IPS-18c (cell line): Measurements from ENCODE around the gene TNFRSF1B.

Experiments used
- H3K4me3 ChIP-seq: 2 replicates; pipeline ENCODE4 v1.7.0; 2013; ENCODE audit warnings: low read depth, mild to moderate bottlenecking, low read length, moderate library complexity; ENCODE audit not compliant: insufficient read depth
- H3K9me3 ChIP-seq: one replicate; pipeline ENCODE4 v1.6.1; 2013; ENCODE audit warnings: mild to moderate bottlenecking, low read length, moderate library complexity; ENCODE audit not compliant: control insufficient read depth, insufficient read depth

Gene TNFRSF1B

DNA sequence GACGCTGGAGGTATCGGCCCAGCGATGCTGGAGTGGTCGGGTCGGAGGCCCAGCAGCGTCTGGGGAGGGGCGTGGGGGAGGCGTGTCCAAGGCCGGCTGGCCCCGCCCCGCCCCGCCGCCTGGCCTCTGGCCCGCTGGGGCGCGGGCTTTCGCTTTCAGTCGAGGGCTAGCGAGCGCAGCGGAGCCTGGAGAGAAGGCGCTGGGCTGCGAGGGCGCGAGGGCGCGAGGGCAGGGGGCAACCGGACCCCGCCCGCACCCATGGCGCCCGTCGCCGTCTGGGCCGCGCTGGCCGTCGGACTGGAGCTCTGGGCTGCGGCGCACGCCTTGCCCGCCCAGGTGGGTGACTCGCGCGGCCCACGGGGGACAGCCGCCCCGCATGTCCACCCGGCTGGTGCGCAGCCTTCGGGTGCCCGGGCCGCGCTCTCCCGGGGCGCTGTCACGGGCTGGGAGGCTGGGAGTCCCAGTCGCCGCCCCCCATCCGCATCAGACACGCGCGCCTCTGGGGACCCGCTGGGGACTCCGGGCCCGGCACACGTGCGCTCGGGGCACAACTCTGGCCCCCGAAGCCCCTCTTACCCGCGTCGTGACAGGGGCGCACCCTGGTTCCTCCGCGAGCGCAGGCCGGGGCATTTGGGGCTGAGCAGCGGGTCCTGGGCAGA is at the start of gene TNFRSF1B:
Gene TNFRSF1B (plus strand): TSS at position 158 of the 659 bp plus-strand sequence. CDS start 101 bp downstream, at position 259.
- H3K4me3 ChIP-seq, result peak within 1 kb of the TSS; percentile 40
- peaks cover 3% of the 10 kb centered on the region for H3K9me3 ChIP-seq

DNA sequence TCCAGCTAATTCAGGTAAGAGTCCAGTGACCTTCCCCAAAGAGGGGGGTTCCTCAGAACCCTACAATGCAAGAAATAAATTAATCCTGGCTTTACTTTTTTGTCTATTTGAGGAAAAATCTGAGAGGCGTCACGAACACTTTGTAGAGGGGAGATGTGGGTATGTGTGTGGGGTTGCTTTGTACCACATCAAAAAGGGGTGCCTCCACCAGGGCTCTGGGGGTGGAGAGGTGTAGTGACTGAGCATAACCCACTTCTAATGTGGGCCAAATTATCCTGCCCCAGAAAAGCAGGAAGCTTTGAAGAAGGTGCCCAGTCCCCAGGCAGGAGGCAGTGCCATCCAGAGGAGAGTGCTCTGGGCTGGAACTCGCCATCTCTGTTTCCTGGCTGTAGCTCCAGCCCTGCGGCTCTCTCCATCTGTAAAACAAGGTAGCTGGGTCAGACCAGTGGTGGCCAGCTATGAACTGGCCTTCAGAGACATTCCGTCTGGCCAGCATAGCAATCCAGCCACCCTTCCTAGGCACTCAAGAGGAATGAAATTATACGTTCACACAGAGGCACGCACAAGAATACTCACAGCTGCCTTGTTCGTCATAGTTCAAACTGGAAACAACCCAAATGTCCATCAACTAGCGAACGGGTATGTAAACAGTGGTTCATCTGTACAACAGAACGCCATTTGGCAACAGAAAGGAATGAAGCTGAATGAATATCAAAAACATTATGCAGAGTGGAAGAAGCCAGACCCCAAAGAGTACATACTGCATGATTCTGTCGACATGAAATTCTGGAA is 45.4 kb upstream of the TNFRSF1B start:
- no peak overlapping the region for H3K4me3 ChIP-seq
- H3K9me3 ChIP-seq, result no peaks in the 10 kb centered on the region

GRCh38 chr1:12123172-12123571 is 43.6 kb upstream of the TNFRSF1B start:
- Histone ChIP-seq H3K9me3 (no peaks in the 10 kb centered on the region), H3K4me3 (no peak overlapping the region)

DNA sequence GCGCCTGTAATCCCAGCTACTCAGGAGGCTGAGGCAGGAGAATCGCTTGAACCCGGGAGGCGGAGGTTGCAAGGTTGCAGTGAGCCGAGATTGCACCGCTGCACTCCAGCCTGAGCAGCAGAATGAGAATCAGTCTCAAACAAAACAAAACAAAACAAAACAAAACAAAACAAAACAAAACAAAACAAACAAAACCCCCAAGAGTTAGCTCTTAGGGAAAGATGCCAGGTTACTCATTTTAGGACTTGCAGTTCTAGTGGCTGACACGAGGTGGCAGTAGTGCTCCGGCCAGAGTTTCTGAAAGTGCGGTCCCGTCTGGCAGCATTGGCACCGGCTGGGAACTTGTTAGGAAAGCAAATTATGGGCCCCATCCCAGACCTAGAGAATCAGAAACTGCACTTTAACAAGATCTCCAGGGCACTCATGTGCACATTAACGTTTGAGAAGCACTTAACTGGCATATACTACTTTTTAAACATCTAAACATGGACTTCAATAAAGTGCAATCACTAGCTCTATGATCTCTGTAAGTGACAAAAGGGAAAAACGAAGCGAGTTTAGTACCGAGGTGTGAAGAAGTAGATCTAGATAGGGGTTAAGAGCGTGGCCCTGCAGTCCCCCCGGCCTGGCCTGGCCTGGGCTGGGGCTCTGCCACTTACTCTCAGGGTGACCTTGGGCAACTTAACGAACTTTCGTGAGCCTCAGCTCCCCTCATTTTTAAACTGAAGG is 41.9 kb upstream of the TNFRSF1B start:
- Histone ChIP-seq H3K9me3 (no peaks in the 10 kb centered on the region), H3K4me3 (no peak overlapping the region)

- Histone ChIP-seq H3K4me3 (no peak overlapping the region), H3K9me3 (no peaks in the 10 kb centered on the region)
Observed at GRCh38 chr1:12125422-12126355, 41.1 kb upstream of the TNFRSF1B start.

GRCh38 chr1:12126781-12127180 is 40.0 kb upstream of the TNFRSF1B start:
- H3K9me3 ChIP-seq, result no peaks in the 10 kb centered on the region
- no peak overlapping the region for H3K4me3 ChIP-seq

- Histone ChIP-seq H3K4me3 (no peak overlapping the region), H3K9me3 (no peaks in the 10 kb centered on the region)
Observed at GRCh38 chr1:12127206-12127810, 39.5 kb upstream of the TNFRSF1B start.

DNA sequence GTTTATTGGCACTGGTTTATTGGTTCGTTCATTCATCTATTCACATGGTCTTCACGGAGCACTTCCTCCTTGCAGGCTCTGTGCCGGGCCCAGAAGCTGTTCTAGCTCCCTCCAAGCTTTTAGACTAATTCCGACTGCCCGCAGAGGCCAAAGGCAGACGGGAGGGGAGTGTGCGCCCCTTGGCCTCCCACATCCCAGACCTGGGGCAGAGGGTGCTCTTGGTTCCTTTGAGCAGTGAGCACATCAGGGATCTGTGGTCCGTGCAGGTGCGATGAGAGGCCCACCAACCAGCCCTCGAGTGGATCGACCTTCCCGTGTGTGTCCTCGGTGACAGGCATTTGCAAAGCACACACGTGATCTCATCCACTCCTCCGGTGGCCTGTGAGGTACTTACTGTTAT is 38.7 kb upstream of the TNFRSF1B start:
- Histone ChIP-seq H3K9me3 (no peaks in the 10 kb centered on the region), H3K4me3 (no peak overlapping the region)

DNA sequence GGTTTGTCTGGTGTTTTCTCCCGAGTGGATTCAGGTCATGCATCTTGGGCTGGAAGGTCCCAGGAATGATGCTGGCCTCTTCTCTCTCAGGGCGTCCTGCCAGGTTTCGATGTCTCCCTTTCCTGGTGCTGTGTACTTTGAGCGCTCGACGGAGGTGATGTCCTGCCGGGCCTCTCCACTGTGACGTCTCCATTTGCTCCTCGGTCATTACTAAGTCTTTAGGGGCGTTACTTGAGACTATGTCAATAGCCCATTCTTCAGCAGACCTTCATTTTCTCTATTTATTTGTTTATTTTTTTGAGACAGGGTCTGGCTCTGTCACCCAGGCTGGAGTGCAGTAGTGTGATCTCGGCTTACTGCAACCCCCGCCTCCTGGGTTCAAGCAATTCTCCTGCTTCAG is 37.2 kb upstream of the TNFRSF1B start:
- Histone ChIP-seq H3K9me3 (no peaks in the 10 kb centered on the region), H3K4me3 (no peak overlapping the region)

DNA sequence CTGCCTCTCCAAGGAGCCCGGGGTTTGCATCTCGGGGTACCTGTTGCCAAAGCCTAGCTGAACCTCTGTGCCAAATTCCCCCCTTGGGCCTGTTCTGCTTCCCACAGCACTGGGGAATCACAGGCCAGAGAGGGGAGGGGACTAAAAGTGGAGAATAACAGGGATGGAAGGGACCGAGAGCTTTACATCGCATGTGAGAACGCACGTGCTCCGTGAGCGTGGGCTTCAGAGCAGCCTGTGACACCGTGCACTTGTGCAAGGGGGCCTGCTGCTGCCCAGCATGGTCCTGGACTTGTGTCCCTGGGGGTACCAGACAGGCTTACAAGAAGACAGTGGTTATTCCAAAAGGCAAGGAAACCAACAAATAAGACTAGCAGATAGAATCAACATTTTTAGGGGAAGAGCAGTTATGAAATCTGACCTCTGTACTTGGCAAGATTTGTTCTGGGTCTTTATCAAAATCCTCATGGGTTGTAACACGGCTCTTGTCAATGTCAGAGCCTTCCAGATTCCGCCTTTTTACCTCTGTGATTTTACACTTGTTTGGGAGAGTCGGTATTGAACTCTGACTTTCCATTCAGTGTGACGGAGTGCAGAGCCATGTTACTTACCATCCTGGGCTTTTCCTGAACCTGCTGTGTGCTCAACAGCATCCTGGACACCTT is 36.2 kb upstream of the TNFRSF1B start:
- Histone ChIP-seq H3K4me3 (no peak overlapping the region), H3K9me3 (no peaks in the 10 kb centered on the region)

DNA sequence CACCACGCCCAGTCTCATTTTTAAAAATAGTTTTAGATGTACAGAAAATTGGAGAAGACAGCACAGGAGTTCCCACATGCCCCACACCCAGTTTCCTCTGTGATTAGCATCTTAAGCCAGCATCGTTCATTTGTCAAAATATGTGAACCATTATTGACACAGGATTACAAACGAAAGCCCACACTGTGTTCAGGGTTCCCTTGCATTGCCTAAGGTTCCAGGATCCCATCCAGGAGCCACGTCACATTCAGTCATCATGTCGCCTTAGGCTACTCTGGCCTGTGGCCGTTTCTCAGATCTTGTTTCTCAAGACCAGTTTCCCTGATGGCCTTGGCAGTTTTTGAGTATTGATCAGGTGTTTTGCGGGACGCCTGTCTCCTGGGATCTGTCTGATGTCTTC is 34.7 kb upstream of the TNFRSF1B start:
- no peaks in the 10 kb centered on the region for H3K9me3 ChIP-seq
- no peak overlapping the region for H3K4me3 ChIP-seq

DNA sequence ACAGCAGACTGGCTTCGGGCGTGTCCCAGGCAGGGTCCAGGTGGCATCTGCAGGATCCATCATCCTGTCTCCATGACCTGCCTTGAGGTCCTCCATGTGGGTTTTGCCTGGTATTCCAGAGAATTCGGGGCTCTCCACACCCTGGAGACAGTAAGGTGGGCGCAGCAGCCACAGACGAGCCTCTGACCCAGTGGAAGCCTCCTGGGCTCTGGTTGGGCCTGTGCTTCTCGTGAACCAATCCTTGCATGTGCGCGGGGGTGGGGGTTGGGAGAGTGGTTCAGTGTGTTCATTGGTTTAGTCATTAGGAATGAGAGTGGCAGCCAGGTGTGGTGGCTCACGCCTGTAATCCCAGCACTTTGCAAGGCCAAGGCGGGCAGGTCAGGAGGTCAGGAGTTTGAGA is 32.1 kb upstream of the TNFRSF1B start:
- Histone ChIP-seq H3K9me3 (no peaks in the 10 kb centered on the region), H3K4me3 (no peak overlapping the region)

- no peak overlapping the region for H3K4me3 ChIP-seq
- no peaks in the 10 kb centered on the region for H3K9me3 ChIP-seq
Observed at GRCh38 chr1:12135612-12136011, 31.2 kb upstream of the TNFRSF1B start.

DNA sequence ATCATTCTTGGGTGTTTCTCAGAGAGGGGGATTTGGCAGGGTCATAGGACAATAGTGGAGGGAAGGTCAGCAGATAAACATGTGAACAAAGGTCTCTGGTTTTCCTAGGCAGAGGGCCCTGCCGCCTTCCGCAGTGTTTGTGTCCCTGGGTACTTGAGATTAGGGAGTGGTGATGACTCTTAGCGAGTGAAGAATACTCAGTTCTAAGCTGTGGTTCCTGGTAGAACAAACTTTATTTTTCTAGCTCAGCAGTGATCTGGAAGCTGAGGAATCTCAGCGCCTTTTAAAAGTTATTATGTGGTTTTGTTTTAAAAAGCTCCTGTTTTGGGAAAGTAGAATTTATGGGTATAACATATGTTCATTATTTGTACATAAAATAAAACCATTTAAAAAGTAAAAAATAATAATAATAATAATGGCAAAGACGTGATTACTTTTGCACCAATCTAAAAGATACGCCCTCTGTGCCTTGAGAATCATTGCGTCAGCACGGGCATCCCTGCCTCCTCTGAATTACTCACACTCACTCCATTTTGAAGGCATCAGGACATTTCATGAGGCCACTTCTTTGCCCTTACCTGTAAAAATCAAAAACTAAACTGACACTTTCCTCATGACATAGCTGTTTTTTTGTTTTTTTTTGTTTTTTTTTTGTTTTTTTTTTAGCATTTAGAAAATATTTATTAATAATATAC is 29.7 kb upstream of the TNFRSF1B start:
- H3K4me3 ChIP-seq, result no peak overlapping the region

DNA sequence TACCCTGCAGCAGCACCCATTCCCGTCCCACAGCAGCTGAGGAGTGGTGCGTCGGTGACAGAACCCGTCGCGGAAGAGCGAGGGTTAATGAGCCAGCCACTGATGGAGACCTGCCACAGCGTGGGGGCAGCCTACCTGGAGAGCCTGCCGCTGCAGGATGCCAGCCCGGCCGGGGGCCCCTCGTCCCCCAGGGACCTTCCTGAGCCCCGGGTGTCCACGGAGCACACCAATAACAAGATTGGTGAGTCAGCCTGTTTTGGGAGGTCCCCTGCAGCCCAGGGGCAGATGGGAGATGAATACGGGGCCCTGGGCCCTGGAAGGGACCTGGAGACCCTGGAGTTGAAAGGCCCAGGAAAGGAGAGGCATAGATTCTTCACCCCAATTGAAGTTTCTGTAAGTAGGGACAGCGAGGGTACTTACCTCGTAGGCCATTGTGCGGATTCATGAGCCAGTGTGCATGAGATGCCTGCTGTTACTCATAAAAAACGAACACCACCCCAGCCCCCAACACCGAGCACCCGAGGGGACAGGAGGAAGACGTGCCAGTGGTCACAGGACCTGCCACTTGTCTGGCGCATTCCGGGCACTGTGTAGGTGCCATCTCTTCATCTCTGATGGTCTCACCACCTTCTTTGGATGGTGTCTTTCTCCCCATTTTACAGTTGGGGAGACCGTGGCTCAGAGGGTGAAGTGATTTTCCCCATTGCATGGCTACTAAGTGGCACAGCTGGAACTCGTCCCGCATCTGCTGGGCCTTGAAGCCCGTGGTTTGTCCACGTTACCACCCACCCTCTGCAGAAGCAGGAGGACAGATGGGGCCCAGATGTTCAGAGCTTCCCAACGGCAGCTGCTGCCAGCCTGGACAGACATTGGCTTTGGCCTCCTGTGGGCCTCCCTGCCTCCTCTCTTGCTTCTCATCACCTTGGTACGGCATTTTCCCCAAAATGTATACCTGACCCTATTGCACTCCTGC is 28.3 kb upstream of the TNFRSF1B start:
- Histone ChIP-seq H3K4me3 (no peak overlapping the region), H3K9me3 (no peaks in the 10 kb centered on the region)

More for the DNA sequence above, 29.7 kb upstream of the TNFRSF1B start:
- H3K9me3 ChIP-seq, result no peaks in the 10 kb centered on the region
